ENCODE data around the gene MT1B.

DNA sequence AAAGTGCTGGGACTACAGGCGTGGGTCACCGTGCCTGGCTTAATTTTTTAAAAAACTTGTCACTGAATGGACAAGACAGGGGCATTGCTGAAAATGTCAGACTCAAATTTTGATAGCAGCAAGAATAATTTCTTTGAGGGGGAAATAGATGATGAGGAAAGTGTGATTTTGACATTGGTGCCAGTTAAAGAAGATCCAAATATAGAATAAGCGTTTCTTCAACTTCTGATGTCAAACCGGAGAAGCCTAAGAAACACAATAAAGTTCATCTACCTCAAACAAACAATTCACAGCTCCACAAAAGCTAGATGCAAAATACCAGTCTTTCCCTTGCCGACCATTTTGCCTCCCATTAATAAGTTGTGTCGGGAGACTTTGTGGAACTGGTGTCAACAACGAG lies 35.1 kb downstream of the MT1B start:
- no peak for TF ChIP-seq CTCF (IDR thresholded peaks at IDR 0.05; ENCODE audit: borderline replicate concordance, extremely low read depth, low read length, poor library complexity, severe bottlenecking)
- no peak for TF ChIP-seq EZH2 (IDR thresholded peaks at IDR 0.05; ENCODE audit: borderline replicate concordance, low read depth, low read length, severe bottlenecking)
